SK-N-MC (cell line): ENCODE measurements around the gene NDUFA7.
"Not testable (repeated sequence)": the region's sequence is repeated elsewhere in the genome, so short reads cannot be mapped to it uniquely, and the experiment has no call there.

ENCODE experiments used
- DNase-seq: peaks from one replicate; pipeline ENCODE4 v3.0.0-alpha.2; 2011; ENCODE audit warnings: low read depth, low spot score
- H3K27ac ChIP-seq: fragments of 200-600 bp; sonication (generic); 2 replicates; pipeline ENCODE4 v1.5.1; 2016; ENCODE audit warnings: mixed run types
- H3K36me3 ChIP-seq: fragments of 200-600 bp; sonication (generic); 2 replicates; pipeline ENCODE4 v1.6.1; 2017; ENCODE audit warnings: antibody characterized with exemption, low read length, mixed read lengths; ENCODE audit not compliant: insufficient read depth
- H3K4me3 ChIP-seq: fragments of 200-600 bp; sonication (generic); 2 replicates; pipeline ENCODE4 v1.5.1; 2016
- H3K9ac ChIP-seq: fragments of 200-600 bp; sonication (generic); 2 replicates; pipeline ENCODE4 v1.8.0; 2017; ENCODE audit warnings: mixed run types, mixed read lengths; ENCODE audit not compliant: insufficient read length
- H3K9me3 ChIP-seq: fragments of 200-600 bp; sonication (generic); 2 replicates; pipeline ENCODE4 v1.6.1; 2017; ENCODE audit warnings: low read depth, mild to moderate bottlenecking, antibody characterized with exemption, low read length, moderate library complexity, mixed read lengths
- EZH2 ChIP-seq: fragments of 200-600 bp; sonication (generic); IDR thresholded peaks from one replicate; pipeline ENCODE4 v1.6.1; 2017; ENCODE audit warnings: antibody characterized with exemption
- FOXP2 ChIP-seq: optimal IDR thresholded peaks from 2 replicates; pipeline ENCODE3; 2011; ENCODE audit warnings: mild to moderate bottlenecking, moderate library complexity; ENCODE audit not compliant: insufficient read depth; ENCODE audit errors: extremely low read length, control extremely low read depth
- POLR2AphosphoS5 ChIP-seq: IDR thresholded peaks from 2 replicates; pipeline ENCODE4 v1.6.1; 2012; ENCODE audit warnings: mild to moderate bottlenecking, low read depth, low read length, borderline replicate concordance

The NDUFA7 gene

DNA sequence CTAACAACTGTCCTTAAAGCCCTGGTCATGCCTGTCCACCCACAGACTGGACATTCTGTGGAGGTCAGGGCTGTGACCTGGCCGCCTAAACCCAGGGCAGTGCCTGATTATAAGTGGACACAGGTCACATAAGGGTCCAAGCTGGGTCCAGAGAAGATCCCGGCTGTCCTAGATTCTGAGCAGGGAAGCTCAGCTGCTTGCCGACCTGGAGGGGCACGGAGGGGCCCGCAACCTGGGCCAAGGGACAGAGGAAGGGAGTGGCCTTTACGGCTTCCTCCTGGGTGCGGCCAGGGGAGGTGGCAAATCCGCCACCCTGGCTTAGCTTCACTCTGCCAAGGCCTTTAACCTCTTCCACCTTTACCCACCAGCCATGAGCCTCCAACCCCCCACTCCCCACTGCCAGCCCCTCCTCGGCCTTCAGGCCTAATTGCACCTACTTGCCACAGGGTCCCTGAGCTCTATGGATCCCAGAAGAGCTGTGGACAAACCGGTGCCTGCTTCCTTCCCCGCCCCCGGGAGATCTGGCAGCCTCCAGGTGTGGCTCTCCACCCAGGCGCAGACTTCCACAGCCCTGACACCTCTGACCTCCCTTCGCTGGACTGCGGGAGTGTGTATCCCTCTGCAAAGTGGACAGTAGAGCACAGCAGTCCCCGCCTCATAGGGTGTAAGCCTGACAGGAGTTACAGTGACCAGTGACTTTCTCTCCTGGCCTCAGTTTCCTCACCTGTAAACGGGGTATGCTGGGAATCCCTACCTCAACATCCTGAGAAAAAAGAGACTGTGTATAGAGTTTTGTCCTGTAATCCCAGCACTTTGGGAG lies 14.7 kb downstream of the NDUFA7 start:
- Histone ChIP-seq H3K36me3 (peaks cover 59% of the 10 kb centered on the region), H3K27ac (0 out of 2 replicates have a peak overlapping the region, but pooled peaks have one; percentile 30), H3K9ac (peak overlapping the region; percentile 87), H3K4me3 (peak overlapping the region; percentile 98), H3K9me3 (no peaks in the 10 kb centered on the region)
- TF ChIP-seq FOXP2 (no peak), EZH2 (no peak), POLR2AphosphoS5 (no peak)
- no peak for DNase-seq

DNA sequence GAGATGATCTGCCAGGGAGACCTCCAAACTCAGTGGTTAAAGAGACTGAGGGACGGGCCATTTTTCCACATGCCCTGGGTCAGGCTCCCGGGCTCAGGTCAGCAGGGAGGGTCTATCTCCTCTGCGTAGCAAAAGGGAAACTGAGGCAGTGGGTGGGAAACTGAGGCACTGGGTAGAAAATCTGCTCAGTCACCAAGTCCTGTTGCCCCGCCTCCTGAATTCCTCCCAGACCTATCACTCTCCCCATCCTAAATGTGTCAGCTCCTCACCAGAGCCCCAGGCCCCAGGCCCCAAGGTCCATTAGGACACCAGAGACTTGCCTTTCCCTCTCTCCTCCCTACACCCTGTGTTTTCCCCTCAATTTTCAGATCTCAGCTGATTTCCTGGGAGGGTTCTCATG lies 15.4 kb downstream of the NDUFA7 start:
- no peak for DNase-seq

DNA sequence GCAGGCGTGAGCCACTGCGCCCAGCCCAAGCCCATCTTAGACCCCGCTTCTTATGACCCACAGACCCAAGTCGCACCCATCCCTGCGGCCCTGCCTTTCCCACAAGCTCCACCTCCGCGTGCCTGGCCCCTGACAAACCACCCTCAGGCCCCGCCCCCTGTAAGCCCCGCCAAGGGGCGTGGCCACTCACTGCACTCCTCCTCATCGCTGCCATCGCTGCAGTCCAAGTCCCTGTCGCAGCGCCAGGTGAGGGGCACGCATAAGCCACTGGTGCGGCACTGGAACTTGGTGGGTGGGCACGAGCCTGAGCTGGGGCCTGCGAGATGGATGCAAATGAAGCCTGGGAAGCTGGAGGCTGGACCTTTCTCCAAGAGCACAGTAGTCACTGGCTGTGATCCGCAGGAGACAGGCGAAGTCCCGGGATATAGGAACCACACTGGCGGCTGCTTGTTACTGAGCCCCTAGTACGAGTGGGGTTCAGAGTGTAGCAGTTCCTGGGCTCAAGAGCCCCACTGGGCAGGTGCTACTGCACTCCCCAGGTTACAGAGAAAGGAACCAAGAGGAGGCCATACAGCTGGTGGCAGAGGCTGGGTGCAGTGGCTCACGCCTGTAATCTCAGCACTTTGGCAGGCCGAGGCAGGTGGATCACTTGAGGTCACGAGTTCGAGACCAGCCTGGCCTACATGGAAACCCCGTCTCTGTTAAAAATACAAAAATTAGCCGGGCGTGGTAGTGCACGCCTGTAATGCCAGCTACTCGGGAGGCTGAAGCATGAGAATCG lies 16.1 kb downstream of the NDUFA7 start:
- TF ChIP-seq FOXP2 (no peak), POLR2AphosphoS5 (no peak), EZH2 (no peak)
- no peak overlapping the region for H3K27ac ChIP-seq
- no peaks in the 10 kb centered on the region for H3K9me3 ChIP-seq
- peaks cover 47% of the 10 kb centered on the region; the same call in 1 of the 2 replicates for H3K36me3 ChIP-seq
- no peak overlapping the region for H3K9ac ChIP-seq
- H3K4me3 ChIP-seq, result no peak overlapping the region
- no peak for DNase-seq

More for the DNA sequence above, 15.4 kb downstream of the NDUFA7 start:
- Histone ChIP-seq H3K27ac (0 out of 2 replicates have a peak overlapping the region, but pooled peaks have one; percentile 30), H3K4me3 (no peak overlapping the region), H3K36me3 (peaks cover 52% of the 10 kb centered on the region; the same call in 1 of the 2 replicates), H3K9me3 (no peaks in the 10 kb centered on the region), H3K9ac (no peak overlapping the region)
- no peak for TF ChIP-seq FOXP2
- TF ChIP-seq POLR2AphosphoS5, result no peak
- no peak for TF ChIP-seq EZH2

DNA sequence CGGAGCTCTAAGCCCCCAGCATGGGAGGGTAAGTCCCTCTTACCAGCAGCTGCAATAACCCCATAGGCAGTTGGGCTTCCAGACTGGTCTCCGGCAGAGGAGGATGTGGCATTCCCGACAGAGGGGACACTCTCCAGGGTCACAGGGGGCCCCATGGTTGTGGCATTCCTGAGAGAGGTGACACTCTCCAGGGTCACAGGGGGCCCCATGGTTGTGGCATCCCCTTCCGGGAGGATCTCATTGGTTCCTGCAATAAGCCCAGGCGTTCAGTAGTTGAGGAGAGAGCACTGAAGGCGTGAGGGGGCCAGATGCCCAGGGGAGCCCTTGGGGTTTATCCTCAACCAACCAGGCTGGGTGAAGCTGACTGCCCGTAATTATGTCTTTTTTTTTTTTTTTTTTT lies 18.4 kb downstream of the NDUFA7 start:
- no peak overlapping the region for H3K27ac ChIP-seq
- peaks cover 43% of the 10 kb centered on the region; the same call in 1 of the 2 replicates for H3K36me3 ChIP-seq
- no peak overlapping the region for H3K4me3 ChIP-seq
- no peak for TF ChIP-seq FOXP2
- TF ChIP-seq EZH2, result no peak
- TF ChIP-seq POLR2AphosphoS5, result no peak
- H3K9me3 ChIP-seq, result no peaks in the 10 kb centered on the region
- no peak for DNase-seq
- no peak overlapping the region for H3K9ac ChIP-seq

DNA sequence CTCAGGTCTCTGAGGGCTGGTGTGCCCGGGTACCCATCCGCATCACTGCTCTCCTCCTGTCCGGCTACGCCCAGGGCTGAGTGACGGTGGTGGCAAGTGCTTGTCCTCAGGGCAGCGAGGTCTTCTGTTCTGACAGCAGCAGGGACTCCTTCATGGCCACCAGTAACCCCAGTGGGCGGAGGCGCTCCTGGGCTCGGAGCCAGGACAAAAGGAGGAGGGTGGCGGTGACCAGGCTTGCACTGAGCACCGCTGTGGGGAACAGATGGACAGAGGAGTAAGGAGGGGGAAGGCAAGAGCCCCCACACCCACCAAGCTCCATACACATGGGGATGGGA lies 18.9 kb downstream of the NDUFA7 start:
- no peak overlapping the region for H3K9ac ChIP-seq
- H3K27ac ChIP-seq, result no peak overlapping the region
- TF ChIP-seq FOXP2 (no peak), EZH2 (no peak), POLR2AphosphoS5 (no peak)
- DNase-seq, result no peak
- H3K9me3 ChIP-seq, result no peaks in the 10 kb centered on the region
- no peak overlapping the region for H3K4me3 ChIP-seq
- peaks cover 43% of the 10 kb centered on the region; the same call in 1 of the 2 replicates for H3K36me3 ChIP-seq

DNA sequence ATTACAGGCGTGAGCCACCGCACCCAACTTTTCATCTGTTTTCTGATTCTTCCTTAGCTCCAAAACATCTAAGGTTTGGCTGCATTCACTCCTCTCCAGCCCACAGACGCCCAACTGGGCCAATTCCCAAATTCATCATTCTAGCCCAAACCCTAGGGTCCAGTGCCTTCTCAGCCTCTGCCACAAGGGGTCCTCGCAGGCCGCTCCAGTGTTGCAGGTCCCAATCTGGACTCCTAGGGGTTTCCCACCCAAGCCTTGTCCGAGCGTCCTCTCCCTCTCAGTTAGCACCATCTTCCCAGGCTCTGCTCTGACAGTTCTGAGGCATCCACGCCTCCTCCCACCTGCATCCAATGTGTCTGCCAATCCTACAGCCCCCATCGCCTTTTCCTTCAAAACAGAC lies 29.8 kb downstream of the NDUFA7 start:
- not testable (repeated sequence) for H3K36me3 ChIP-seq, DNase-seq, H3K27ac ChIP-seq, H3K9me3 ChIP-seq, H3K9ac ChIP-seq, H3K4me3 ChIP-seq

DNA sequence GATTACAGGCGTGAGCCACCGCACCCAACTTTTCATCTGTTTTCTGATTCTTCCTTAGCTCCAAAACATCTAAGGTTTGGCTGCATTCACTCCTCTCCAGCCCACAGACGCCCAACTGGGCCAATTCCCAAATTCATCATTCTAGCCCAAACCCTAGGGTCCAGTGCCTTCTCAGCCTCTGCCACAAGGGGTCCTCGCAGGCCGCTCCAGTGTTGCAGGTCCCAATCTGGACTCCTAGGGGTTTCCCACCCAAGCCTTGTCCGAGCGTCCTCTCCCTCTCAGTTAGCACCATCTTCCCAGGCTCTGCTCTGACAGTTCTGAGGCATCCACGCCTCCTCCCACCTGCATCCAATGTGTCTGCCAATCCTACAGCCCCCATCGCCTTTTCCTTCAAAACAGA lies 44.7 kb downstream of the NDUFA7 start:
- not testable (repeated sequence) for H3K4me3 ChIP-seq, H3K36me3 ChIP-seq, H3K9me3 ChIP-seq, DNase-seq, H3K27ac ChIP-seq, H3K9ac ChIP-seq

DNA sequence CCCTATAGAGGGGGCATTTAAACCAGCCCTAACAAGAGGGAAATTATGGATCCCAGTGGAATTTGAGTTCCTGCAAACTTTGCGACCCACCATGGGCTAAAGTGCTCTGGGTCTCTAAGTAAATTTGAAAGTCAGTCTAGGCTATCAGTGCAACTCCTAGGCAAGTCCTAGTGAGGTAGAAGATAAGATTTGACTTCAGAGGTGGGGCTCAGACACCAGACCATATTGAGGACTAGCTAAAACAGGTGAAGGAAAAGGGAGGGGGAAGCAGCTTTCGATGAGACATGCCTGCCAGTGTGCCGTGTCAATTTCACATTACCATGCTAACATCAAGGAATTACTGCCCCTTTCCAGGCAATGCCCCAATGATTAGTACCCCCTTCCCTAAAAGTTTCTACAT lies 51.5 kb downstream of the NDUFA7 start:
- H3K4me3 ChIP-seq, result no peak overlapping the region
- H3K9ac ChIP-seq, result no peak overlapping the region
- DNase-seq, result no peak
- no peaks in the 10 kb centered on the region for H3K36me3 ChIP-seq
- H3K9me3 ChIP-seq, result no peaks in the 10 kb centered on the region
- no peak for TF ChIP-seq FOXP2
- H3K27ac ChIP-seq, result no peak overlapping the region

DNA sequence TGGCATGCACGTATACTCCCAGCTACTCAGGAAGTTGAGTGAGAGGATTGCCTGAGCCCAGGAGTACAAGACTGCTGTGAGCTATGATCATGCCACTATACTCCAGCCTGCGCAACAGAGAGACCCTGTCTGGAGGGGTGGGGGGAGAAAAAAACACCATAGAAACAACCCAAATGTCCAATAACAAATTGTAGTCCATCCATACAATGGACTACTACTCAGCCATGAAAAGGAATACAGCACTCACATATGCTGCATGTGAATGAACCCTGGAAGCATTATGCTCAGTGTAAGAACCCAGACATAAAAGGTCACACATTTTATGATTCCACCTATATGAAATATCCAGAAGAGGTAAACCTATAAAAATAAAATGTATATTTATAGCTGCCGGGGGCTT lies 55.3 kb downstream of the NDUFA7 start:
- TF ChIP-seq POLR2AphosphoS5, result no peak
- no peak for TF ChIP-seq EZH2
- no peak for TF ChIP-seq FOXP2

DNA sequence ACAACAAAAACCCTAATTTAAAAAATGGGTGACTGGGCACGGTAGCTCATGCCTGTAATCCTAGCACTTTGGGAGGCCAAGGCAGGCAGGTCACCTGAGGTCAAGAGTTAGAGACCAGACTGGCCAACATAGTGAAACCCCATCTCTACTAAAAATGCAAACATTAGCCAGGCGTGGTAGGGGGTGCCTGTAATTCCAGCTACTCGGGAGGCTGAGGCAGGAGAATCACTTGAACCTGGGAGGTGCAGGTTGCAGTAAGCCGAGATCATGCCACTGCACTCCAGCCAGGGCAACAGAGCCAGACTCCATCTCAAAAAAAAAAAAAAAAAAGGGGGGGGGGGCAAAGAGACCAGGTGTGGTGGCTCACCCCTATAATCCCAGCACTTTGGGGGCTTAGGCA lies 56.9 kb downstream of the NDUFA7 start:
- not testable (repeated sequence) for DNase-seq

More for the DNA sequence above, 55.3 kb downstream of the NDUFA7 start:
- H3K4me3 ChIP-seq, result no peak overlapping the region
- no peak overlapping the region for H3K27ac ChIP-seq
- no peaks in the 10 kb centered on the region for H3K9me3 ChIP-seq
- no peak for DNase-seq
- no peak overlapping the region for H3K9ac ChIP-seq
- H3K36me3 ChIP-seq, result no peaks in the 10 kb centered on the region

More for the DNA sequence above, 56.9 kb downstream of the NDUFA7 start:
- not testable (repeated sequence) for H3K4me3 ChIP-seq, H3K9ac ChIP-seq, H3K27ac ChIP-seq, H3K36me3 ChIP-seq, H3K9me3 ChIP-seq
